Mammary epithelial cell (primary cell): ENCODE data around the gene C2.

Source experiments
- CTCF ChIP-seq, 2 donors: IDR thresholded peaks in 1 of 2; conservative IDR thresholded peaks in 1 of 2; 2 replicates each; pipeline ENCODE4 v1.5.1; 2011 to 2012; ENCODE audit warnings: inconsistent platforms in 2 of 2, low read length in 2 of 2, mild to moderate bottlenecking in 2 of 2, control low read depth in 1 of 2, low read depth in 1 of 2; ENCODE audit not compliant: insufficient read depth in 1 of 2; ENCODE audit errors: extremely low read depth in 1 of 2
- EZH2 ChIP-seq: IDR thresholded peaks from 2 replicates; pipeline ENCODE4 v1.6.1; 2012; ENCODE audit warnings: low read length, inconsistent platforms, borderline replicate concordance

GRCh38 chr6:31966506-31966905 is 39.0 kb downstream of the C2 start:
- TF ChIP-seq CTCF (conservative IDR thresholded peaks at IDR 0.05 in 1 of 2, IDR thresholded peaks at IDR 0.05 in 1 of 2; ENCODE audit: extremely low read depth in 1 of 2, insufficient read depth in 1 of 2, low read depth in 1 of 2, low read length in 2 of 2) (no peak), EZH2 (no peak)
